Smooth muscle cell (in vitro differentiated cells): ENCODE data around the gene TULP1. TPM values are rescaled to one million over a fixed set of nuclear protein-coding genes. Genes with fewer than 3 reads are reported as not detected.

ENCODE experiments used
- DNase-seq: peaks from one replicate; lab custom pipeline; 2025; ENCODE audit not compliant: unreplicated experiment; lab: John Stamatoyannopoulos, UW
- H2AFZ ChIP-seq: fragments of 200-600 bp; sonication (generic); 2 replicates; pipeline ENCODE4 v1.6.0; 2016; ENCODE audit warnings: antibody characterized with exemption, low read depth, mild to moderate bottlenecking
- H3F3A ChIP-seq: fragments of 200-600 bp; sonication (generic); 2 replicates; pipeline ENCODE4 v1.6.0; 2017; ENCODE audit warnings: antibody characterized with exemption, low read depth
- H3K27ac ChIP-seq: fragments of 200-600 bp; sonication (generic); 2 replicates; pipeline ENCODE4 v1.5.1; 2016; ENCODE audit warnings: low read depth, mild to moderate bottlenecking
- H3K27me3 ChIP-seq: fragments of 200-600 bp; sonication (generic); 2 replicates; pipeline ENCODE4 v1.6.1; 2016; ENCODE audit warnings: low read depth, mild to moderate bottlenecking
- H3K36me3 ChIP-seq: fragments of 200-600 bp; sonication (generic); 2 replicates; pipeline ENCODE4 v1.5.1; 2016; ENCODE audit warnings: low read depth
- H3K4me1 ChIP-seq: fragments of 200-600 bp; sonication (generic); 2 replicates; pipeline ENCODE4 v1.5.1; 2016; ENCODE audit warnings: low read depth
- H3K4me2 ChIP-seq: fragments of 200-600 bp; sonication (generic); 2 replicates; pipeline ENCODE4 v1.6.0; 2016; ENCODE audit warnings: mild to moderate bottlenecking
- H3K4me3 ChIP-seq: fragments of 200-600 bp; sonication (generic); 2 replicates; pipeline ENCODE4 v1.5.1; 2016; ENCODE audit warnings: mild to moderate bottlenecking
- H3K79me2 ChIP-seq: fragments of 200-600 bp; sonication (generic); 2 replicates; pipeline ENCODE4 v1.6.0; 2016; ENCODE audit warnings: low read depth, mild to moderate bottlenecking
- H3K9ac ChIP-seq: fragments of 200-600 bp; sonication (generic); 2 replicates; pipeline ENCODE4 v1.6.0; 2016; ENCODE audit warnings: low read depth
- H3K9me3 ChIP-seq: fragments of 200-600 bp; sonication (generic); replicated peaks from 2 replicates; pipeline ENCODE4 v1.5.1; 2016; ENCODE audit warnings: low read depth
- H4K20me1 ChIP-seq: fragments of 200-600 bp; sonication (generic); 2 replicates; pipeline ENCODE4 v1.6.0; 2016; ENCODE audit warnings: low read depth
- WGBS: methylation state at CpG from one replicate; pipeline ENCODE4 v1.1.7; 2016; ENCODE audit warnings: low lambda C conversion rate; 5-methylcytosine and 5-hydroxymethylcytosine counted together
- polyA plus RNA-seq: library from polyadenylated mRNA; unstranded; fragments of >200 nt; fragmentation: Nextera tagmentation; extraction: Ambion mirVana; gene quantifications from 2 replicates; pipeline ENCODE4 v1.2.1, GENCODE V29; 2016
- total RNA-seq: library from RNA; depleted of rRNA; stranded (reverse); fragments of >200 nt; gene quantifications from 2 replicates; pipeline ENCODE4 v1.2.3, GENCODE V29; 2014
- TF ChIP-seq, protein P1 (sequence below): fragments of 200-600 bp; sonication (generic); IDR thresholded peaks from 2 replicates; pipeline ENCODE4 v1.5.1; 2017; ENCODE audit warnings: borderline replicate concordance, mild to moderate bottlenecking, antibody characterized with exemption; ENCODE audit not compliant: insufficient read depth, poor library complexity, severe bottlenecking

The TULP1 gene
- total and polyA plus RNA-seq, 2 experiments from 2014 or later: 0.26 to 0.31 TPM

DNA sequence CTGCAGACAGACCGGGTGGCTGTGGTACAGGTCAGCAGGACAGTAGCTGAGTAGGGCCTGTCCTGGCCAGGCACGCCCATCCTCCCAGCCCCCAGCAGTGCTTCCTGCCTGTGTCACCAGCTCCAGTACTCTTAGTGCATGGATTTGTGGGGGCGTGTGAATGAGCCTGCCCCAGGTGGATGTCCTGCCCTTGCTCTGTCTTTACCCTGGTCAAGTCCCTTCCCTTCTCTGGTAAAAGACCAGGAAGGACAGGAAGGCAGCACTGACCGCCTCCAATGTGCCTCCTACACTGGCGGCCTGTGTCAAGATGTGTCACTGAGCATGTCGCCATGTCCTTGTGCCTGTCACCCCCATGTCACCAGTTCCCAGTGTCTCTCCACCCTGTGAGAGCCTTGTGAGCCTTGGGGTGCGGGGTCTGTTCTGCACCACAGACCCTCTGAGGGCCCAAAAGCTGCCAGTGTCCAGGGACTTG lies 27.7 kb downstream of the TULP1 start:
- Histone ChIP-seq H4K20me1 (peaks cover 78% of the 10 kb centered on the region), H3K4me1 (peaks cover 47% of the 10 kb centered on the region), H3F3A (peaks cover 6% of the 10 kb centered on the region), H3K27ac (peak overlapping the region; percentile 94), H3K79me2 (peaks cover 56% of the 10 kb centered on the region), H2AFZ (no peak overlapping the region), H3K9ac (peak overlapping the region; percentile 29), H3K4me3 (no peak overlapping the region), H3K9me3 (no peaks in the 10 kb centered on the region), H3K27me3 (no peaks in the 10 kb centered on the region), H3K36me3 (no peaks in the 10 kb centered on the region), H3K4me2 (peak overlapping the region; percentile 80)
- 69% methylated on average over 7 of the region's 7 CpGs for WGBS
- DNase-seq: no peak
- TF ChIP-seq, protein P1, sequence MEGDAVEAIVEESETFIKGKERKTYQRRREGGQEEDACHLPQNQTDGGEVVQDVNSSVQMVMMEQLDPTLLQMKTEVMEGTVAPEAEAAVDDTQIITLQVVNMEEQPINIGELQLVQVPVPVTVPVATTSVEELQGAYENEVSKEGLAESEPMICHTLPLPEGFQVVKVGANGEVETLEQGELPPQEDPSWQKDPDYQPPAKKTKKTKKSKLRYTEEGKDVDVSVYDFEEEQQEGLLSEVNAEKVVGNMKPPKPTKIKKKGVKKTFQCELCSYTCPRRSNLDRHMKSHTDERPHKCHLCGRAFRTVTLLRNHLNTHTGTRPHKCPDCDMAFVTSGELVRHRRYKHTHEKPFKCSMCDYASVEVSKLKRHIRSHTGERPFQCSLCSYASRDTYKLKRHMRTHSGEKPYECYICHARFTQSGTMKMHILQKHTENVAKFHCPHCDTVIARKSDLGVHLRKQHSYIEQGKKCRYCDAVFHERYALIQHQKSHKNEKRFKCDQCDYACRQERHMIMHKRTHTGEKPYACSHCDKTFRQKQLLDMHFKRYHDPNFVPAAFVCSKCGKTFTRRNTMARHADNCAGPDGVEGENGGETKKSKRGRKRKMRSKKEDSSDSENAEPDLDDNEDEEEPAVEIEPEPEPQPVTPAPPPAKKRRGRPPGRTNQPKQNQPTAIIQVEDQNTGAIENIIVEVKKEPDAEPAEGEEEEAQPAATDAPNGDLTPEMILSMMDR: no peak

DNA sequence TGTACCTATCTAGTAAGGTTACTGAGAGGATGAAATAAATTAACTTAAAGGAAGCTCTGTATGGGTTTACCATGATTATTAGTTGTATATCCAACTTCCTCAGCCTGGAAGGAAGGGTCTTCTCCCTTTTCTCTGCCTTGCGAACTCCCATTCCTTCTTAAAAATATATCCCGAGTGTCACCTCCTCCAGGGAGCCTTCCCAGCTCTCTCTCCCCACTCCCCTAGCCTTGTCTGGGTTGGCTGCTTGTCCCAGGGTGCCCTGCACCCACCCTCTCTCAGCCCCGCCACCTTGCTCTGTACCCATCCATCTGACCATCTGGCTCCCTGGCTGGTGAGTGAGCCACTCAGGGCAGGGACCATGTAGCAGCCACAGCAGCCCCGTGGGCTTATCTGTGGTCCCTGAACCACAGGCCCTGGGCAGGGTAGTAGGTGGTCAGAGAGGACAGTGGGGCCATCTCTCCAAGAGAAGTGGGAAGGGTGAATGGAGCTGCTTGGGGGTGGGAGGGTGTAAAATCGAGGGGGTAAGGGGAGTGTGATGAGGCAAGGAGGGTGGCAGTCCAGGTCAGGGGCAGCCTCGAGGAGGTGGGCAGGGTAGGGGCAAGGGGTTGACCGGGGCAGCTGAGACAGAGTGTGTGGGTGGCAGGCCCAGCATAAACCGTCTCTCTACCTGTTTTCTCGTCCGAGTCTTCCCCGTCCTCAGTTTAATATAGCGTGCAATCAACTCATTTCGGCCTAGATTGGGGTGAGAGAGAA lies 28.6 kb downstream of the TULP1 start:
- H3K4me3 ChIP-seq: no peak overlapping the region
- peaks cover 38% of the 10 kb centered on the region for H3K4me1 ChIP-seq
- peaks cover 5% of the 10 kb centered on the region for H3F3A ChIP-seq
- H3K9ac ChIP-seq: no peak overlapping the region
- peaks cover 47% of the 10 kb centered on the region for H3K79me2 ChIP-seq
- no peaks in the 10 kb centered on the region for H3K36me3 ChIP-seq
- peaks cover 71% of the 10 kb centered on the region for H4K20me1 ChIP-seq
- 90% methylated on average over 13 of the region's 13 CpGs for WGBS
- TF ChIP-seq, protein P1: no peak
- no peak for DNase-seq
- no peak overlapping the region for H3K27ac ChIP-seq
- H3K9me3 ChIP-seq: no peaks in the 10 kb centered on the region
- H3K27me3 ChIP-seq: no peaks in the 10 kb centered on the region
- no peak overlapping the region for H3K4me2 ChIP-seq
- no peak overlapping the region for H2AFZ ChIP-seq

DNA sequence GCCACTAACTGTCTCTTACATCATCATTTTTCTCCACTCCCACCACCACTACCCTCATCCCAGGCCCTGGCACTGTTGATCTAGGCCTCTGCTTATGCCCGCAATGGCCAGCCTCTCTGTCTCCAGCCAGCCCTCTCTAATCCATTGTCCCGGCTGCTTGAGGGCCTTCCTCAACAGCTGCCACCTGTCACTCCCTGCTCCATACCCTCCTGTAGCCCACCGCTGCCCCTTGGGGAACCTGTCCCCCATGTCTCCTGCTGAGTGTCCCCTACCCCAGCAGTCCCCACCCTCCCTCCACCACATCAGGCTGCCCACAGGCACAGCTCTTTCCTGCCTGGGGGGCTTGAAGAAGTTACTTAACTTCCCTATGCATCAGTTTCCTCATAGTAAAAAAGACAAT lies 29.2 kb downstream of the TULP1 start:
- H3K27me3 ChIP-seq: no peaks in the 10 kb centered on the region
- no peak overlapping the region for H3K27ac ChIP-seq
- H3K9ac ChIP-seq: no peak overlapping the region
- no peaks in the 10 kb centered on the region for H3K36me3 ChIP-seq
- H3F3A ChIP-seq: no peaks in the 10 kb centered on the region
- no peak for DNase-seq
- H3K4me1 ChIP-seq: peaks cover 33% of the 10 kb centered on the region
- H3K9me3 ChIP-seq: no peaks in the 10 kb centered on the region
- peaks cover 66% of the 10 kb centered on the region for H4K20me1 ChIP-seq
- WGBS: 91% methylated on average over 3 of the region's 3 CpGs
- H3K79me2 ChIP-seq: peaks cover 42% of the 10 kb centered on the region
- H2AFZ ChIP-seq: no peak overlapping the region
- TF ChIP-seq, protein P1: no peak
- no peak overlapping the region for H3K4me3 ChIP-seq
- H3K4me2 ChIP-seq: no peak overlapping the region

DNA sequence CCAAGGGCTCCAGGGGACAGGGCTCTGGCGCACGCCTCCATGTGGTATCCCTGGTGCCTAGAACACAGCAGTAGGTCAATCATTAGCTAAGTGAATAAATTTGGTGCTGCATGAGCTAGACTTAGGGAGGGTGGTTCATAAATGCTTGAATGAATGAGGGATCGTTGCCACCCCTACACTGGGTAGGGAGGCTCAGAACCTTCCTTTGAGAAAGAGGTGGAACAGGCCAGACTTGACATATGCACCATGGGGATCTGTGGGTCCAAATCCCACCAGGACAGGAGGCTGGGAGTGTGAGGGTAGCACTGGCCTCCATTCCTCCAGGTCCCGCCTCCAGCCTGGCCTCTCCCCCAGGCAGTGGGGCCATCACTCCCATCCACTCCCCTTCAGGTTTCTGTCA lies 29.6 kb downstream of the TULP1 start:
- Histone ChIP-seq H3K36me3 (no peaks in the 10 kb centered on the region), H3K27me3 (no peaks in the 10 kb centered on the region), H3K79me2 (peaks cover 37% of the 10 kb centered on the region), H3K4me1 (peaks cover 28% of the 10 kb centered on the region), H3K27ac (no peak overlapping the region), H4K20me1 (peaks cover 62% of the 10 kb centered on the region), H3F3A (no peaks in the 10 kb centered on the region), H3K4me3 (no peak overlapping the region), H2AFZ (no peak overlapping the region), H3K4me2 (no peak overlapping the region), H3K9ac (no peak overlapping the region), H3K9me3 (no peaks in the 10 kb centered on the region)
- DNase-seq: no peak
- 96% methylated on average over 4 of the region's 4 CpGs for WGBS
- TF ChIP-seq, protein P1: no peak
